GM21717 (cell line): ENCODE measurements around the gene MASP1.
"Not testable (repeated sequence)": the region's sequence is repeated elsewhere in the genome, so short reads cannot be mapped to it uniquely, and the experiment has no call there.

ENCODE experiments used
- ATAC-seq: cut with Tn5 transposase; IDR thresholded peaks from one replicate; pipeline ENCODE4 v1.9.1; 2021; ENCODE audit warnings: mild to moderate bottlenecking, moderate library complexity; ENCODE audit not compliant: unreplicated experiment

Gene MASP1

DNA sequence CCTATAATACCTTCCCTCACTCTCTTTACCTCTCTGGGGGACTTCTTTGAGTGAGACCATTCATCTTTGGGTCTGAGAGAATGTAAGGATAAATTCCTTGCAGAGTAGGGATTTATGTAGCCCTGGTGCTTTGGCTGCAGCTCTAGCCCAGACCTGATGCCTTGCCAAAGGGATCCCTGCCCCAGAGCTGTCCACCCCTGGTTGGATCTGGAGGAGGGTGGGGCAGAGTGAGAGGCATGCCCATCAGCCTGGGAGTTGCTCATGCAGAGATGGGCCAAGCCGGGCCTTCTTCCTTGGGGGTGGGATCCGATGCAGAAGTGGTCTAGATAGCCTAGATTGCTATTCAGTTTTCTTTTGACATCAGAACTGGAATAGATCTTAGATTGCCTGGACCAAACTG lies 62.8 kb downstream of the MASP1 start:
- no peak for ATAC-seq

DNA sequence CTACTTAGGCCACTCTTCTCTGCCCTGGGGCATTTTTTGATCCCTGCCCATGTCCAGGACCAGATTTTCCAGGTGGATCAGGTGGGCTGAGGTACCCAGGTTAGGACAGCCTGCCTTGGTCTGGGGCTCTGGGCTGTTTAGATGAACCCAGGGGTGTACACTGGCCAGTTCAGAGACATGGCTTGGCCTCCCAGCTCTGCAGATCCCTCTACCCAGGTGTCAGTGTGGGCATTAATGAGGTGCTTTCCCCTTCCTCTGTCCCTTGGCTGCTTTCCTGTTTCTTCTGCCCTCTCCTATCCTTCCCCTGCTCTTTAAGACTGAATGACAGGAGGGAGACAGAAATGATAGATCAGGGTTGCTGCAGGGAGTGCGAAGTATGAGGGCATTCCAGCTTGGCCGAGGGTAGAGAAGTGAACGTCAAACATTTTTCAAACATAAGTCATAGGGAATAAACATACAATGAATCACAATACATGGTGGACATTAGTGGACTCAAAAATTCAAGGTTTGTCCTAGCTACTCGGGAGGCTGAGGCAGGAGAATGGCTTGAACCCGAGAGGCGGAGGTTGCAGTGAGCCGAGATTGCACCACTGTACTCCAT lies 63.8 kb downstream of the MASP1 start:
- no peak for ATAC-seq

DNA sequence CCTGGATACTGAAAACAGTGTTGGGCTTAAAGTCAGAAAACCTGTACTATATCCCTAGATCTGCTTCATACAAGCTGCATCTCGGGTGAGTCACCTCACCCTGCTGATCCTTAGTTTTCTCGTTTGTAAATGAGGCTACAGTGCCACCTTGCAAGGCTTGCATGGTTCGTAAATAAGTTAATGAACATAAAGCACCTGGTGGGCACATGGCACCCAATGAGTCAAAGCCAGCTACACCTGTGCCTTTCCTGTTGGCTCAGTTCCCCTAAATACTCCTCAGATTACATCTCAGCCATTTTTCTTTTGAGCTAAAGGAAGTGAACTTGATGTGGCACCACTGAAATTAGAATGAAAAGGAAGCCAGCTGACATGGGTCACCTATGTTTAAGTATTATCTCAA lies 67.7 kb downstream of the MASP1 start:
- ATAC-seq = no peak

DNA sequence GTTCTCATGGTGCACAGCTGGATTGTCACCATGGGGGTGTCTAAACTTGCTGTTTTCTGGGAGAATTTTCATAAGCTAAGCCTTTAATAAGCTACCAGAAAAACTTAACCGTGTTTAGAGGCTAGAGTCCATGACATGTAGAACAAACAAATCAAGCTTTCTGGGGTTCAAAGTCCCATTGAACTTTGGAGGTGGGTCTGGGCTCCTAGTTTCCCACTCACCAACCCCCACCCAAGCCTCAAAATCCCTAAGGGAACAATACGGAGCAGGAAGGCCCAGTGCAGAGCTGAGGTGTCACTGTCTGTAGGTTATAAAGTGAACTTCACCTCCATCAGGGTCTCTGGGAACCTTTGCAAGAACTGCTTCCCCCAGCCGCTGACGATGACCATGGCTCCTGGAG lies 68.7 kb downstream of the MASP1 start:
- ATAC-seq = no peak

DNA sequence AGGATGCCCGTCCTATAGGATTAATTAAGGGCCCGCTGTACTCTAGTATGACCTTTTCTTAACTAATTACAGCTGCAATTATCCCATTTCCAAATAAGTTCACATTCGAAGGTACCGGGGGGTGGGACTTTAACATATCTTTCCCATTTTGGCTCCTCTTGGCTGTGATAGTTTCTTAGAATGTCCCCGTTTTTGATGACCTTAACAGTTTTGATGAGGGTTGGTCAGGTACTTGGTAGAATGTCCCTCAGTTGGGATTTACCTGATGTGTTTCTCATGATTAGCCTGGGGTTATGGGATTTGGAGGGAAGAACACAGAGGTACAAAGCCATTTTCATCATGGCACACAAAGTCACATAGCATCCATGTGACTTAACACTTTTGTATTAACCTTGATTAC lies 76.1 kb downstream of the MASP1 start:
- ATAC-seq = no peak

DNA sequence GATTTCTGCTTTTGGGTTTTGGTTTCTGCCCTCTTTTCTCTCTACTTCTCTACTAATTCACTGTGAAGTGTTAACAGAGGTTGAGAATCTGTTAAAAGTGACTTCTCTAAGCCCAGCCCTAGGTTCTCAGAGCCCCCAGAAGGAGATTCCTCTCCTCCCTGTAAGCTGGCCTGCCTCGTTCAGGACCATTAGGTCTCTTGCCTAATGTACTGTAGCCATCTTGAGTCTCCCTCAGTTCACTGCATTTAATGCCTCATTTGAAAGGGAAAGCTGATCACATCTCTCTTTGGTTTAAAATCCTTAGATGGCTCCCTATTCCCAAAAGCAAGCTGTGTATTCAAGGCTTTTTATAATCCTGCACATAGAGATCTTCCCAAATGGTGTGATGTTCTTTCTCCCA lies 77.9 kb downstream of the MASP1 start:
- no peak for ATAC-seq

DNA sequence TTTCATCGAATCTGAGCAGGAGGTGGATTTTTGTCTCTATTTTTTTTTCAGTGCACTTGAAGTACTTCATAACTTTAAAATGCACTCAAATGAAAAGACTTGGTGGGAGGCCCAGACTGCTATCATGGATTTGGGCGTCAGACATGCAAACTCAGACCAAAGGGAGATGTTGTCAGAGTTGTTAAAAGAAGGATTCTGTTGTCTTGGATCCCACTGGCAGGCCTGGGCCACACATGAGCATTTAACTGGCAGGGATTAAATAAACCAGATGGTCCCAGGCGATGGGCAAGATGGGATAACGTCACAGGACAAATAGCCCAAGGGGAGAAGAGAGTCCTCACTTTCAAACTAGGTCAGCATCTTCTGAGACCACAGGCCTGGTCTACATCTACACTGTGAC lies 78.8 kb downstream of the MASP1 start:
- ATAC-seq = no peak

DNA sequence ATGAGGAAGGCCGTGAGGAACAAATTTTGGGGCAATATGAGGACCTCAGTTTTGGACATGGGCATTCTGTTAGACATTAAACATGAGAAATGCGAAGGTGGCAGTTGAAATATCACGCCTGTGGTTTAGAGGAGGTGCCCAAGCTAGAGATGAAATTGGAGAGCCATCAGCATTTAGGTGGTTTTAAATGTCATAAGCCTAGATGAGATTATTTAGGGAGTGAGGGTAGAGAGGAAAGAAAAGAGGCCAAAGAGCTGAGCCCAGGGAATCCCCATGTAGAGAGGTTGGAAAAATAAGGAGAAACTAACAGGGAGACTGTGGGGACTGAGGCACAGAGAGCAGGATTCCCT lies 79.4 kb downstream of the MASP1 start:
- no peak for ATAC-seq

DNA sequence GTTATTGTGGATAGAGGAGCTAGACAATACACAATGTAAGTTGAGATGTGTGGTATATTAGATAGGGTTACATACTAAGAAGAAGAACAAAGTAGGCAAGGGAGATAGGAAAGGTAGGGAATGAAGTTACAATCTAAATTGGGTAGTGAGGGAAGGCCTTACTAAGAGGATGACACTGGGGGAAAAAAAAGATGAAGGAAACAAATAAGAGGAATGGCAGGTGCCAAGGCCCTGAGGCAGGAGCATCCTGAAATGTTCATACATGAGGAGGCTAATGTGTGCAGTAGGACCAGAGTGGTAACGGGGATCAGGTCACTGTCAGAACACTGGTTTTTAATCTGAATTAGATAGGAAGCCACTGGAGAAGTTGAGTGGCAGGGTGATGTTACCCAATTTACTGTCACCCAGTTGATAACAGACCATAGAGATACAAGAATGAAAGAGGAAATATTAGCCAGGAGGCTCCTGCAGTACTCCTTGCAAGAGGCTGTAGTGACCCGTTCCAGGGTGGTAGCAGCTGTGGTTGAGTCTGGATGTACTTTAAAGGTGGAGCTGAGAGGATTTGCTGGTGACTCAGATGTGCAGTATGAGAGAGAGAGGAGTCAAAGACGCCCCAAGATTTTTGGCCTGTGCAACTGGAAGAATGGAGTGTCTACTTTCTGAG lies 79.9 kb downstream of the MASP1 start:
- no peak for ATAC-seq

DNA sequence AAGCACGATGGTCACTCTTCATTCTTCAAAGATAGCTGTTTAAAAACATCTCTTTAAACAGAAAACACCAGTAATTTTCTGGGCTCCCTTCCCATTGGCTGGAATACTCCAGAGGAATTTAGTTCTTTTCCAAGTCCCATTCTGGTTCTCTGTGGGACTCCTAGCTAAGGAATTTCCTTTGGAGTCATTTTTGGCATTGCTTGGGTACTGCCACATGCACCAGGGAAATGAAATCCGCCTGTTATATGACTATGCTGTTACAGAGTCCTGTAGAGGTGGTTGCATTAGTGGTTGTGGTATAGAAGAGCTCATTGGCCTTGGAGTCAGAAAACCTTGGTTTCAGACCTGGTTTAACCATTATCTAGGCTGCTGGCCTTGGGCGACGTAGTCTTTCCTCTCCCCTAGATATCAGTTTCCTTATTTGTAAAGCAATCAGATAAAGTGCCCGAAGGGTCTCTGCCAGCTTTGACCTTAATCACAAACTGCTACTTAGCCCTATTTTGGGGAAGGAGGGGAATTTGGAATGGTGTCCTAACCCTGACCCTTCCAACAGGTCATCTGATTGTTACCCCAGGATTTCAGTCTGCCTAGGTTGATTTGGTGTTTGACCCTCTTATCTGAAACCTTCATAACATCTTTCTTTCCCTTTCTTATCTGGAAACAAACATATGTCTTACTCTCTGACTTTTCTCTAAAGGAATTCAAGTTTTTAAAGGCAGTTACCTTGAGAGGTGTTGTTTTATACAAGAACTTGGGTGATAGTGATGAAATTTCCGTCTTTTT lies 80.8 kb downstream of the MASP1 start:
- no peak for ATAC-seq

DNA sequence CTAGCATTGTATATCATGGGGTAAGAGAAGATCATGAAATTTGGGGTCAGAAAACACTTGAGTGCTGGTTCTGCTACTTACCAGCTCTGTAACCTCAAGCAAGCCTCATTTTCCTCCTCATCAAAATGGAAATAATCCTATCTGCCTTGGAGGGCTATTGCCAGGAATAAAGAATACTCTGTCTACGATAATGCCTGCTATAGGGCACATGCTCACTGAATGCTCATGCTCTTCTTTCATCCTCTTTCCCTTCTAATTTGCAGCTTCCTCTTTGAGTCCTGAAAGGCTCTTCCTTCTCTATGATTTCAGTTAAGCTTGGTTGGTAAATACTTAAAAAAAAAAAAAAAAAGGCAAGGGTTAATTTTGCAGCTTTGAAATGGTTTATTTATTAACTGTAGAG lies 81.4 kb downstream of the MASP1 start:
- ATAC-seq = no peak

DNA sequence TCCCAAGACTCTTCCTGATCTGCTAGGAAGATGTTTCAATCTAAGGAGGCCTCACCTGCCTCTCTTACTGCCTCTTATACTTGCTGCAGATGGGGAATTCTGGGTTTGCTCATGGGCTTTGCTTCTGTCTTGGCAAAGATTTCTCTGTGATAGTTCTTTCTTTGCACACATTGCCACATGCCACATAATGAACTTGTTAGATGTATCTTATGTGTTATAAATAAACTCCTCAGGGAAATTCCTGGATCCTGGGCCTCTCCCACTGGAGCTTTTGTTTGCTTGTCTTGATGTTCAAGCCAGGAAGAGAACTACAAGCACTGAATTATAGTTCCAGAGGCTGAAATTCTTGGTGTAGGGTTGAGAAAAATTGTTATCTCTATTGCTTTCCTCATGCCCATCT lies 82.0 kb downstream of the MASP1 start:
- no peak for ATAC-seq

DNA sequence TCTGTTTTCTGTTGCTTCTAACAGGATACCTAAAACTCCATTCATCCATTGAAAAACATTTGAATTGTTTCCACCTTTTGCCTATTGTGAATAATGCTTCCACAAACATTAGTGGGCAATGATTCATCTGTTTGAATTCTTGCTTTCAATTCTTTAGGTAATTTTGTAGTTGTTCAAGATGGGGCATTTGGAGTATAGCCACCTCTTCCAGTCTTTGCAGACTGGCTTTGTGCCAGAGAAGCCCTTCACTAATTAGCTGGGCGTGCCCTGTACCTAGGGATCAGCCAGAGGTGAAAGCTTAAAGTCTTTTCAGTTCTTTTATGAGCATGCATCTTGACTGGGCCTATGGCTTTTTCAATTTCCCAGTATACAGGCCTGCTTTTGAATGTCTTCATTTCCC lies 83.4 kb downstream of the MASP1 start:
- no peak for ATAC-seq

DNA sequence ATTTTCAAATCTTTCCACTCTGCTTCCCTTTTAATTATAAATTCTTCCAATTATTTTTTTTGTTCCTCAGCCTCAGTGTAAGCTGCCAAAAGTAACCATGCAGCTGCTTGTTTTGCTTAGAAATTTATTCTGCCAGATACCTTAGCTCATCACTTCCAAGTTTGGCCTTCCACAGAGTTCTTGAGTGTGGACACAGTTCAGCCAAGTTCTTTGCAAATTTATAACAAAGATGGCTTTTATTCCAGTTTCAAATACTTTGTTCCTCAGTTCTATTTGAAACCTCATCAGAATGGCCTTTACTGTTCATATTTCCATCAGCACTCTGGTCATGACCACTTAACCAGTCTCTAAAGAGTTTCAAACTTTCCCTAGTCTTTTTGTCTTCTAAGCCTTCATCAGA lies 83.9 kb downstream of the MASP1 start:
- ATAC-seq = no peak

DNA sequence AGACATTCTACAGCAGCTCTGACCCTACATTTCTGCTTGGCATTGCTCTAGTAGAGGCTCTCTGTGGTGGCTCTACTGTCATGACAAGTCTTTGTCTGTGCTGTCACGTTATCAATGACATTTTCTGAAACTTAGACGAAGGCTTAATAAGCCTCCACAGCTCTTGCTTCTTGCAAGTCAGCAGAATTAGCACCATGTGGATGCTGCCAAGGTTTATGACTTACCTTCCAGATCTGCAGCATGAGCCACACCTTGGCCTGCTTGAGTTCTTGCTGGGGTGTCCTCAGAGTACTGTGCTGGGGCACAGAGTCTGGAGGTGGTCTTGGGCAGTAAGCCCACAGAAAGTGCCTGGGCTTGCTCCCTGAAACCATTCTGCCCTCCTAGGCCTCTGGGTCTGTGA lies 84.5 kb downstream of the MASP1 start:
- ATAC-seq = no peak

DNA sequence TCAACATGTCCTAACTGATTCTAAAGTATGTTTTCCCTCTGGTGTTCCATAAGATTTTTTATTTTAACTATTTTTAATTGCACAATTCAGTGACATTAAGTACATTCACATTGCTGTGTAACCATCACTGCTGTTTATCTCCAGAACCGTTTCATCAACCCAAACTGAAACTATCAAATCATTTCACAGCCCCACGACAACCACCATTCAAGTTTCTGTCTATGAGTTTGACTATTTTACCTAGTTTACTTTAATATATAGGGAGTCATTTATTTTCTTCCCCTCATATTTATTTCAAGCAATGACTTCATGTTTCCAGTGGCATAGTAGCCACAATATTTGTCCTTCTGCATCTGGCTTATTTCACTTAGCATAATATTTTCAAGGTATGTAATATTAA lies 85.9 kb downstream of the MASP1 start:
- ATAC-seq = no peak

DNA sequence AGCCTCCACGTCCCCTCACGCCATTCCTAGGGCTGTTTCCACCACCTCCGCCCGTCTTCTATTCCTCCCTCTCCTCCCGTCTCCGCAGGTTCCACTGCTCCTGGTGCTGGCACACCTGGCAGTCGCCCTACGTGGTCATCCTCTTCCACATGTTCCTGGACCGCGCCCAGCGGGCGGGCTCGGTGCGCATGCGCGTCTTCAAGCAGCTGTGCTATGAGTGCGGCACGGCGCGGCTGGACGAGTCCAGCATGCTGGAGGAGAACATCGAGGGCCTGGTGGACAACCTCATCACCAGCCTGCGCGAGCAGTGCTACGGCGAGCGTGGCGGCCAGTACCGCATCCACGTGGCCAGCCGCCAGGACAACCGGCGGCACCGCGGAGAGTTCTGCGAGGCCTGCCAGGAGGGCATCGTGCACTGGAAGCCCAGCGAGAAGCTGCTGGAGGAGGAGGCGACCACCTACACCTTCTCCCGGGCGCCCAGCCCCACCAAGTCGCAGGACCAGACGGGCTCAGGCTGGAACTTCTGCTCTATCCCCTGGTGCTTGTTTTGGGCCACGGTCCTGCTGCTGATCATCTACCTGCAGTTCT lies 92.0 kb downstream of the MASP1 start:
- ATAC-seq = not testable (repeated sequence)

DNA sequence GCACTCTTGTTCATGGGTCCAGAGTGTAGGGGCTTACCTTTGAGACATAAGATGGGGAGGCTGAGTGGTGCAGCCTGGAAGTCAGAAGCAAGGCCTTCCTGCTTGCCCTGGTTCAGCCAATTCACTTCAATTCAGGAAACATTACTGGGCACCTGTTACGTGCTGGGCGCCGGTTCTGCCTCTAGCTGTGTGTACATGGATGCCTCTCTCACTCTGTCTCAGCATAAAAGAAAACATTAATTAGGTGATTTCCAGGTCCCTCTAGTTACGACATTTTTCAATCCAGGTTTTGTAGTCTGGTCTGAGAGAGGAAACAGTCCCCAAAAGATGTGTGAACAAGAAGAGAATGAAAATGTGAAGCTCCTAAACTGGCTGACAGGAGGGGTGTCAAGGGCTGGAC lies 93.0 kb downstream of the MASP1 start:
- ATAC-seq = no peak

DNA sequence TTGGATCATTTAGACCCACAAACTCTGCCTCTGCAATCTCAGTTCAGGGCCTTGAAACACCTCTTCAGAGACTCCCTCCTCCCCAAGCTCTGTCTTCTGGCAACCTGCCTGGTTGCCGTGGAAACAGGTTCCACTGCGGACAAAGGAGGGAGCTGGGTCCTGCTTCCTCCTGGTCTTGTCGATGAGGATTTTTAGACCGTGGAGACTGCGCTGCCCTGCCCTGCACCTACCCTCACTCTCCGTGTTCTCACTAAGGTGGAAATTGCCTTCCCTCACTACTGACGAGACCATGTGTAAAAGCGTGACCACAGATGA lies 94.2 kb downstream of the MASP1 start, which contains the start of gene RTP1:
Gene RTP1 (plus strand): TSS at position 152 of the 315 bp plus-strand sequence. CDS start 30 bp downstream, at position 182.
- ATAC-seq = no peak

DNA sequence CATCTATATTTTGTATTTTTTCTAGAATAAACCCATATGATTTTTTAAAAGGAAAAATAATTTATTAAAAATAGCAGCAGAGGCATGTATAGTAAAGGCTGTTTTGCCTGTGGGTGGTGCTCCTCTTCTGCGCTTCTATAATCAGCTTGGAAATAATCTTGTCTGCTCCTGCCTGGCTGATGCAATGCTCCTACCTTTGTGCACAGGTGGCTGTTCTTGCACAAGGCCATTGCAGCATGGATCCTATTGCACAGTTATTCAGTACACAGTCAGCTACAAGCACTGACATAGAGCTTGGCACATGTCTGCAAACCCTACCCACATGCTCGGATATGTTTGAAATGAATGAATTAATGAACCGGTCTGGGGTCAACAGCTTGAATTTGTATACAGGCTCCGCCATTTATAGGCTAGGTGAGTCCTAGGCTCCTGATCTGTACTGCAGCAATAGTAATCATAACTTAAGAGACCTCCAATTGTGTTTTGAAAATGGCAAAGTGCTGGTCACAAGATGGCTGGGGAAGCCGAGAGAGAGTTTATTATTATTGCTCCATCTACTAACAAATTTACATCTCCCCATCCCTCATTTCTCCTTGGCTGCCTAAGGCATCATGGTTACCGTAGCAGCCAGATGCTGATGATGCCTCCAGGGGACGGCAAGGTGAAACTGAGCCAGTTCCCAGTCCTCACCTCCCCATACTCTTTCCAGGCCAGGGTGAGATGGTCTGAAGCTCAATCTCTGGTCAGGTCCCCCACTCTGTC lies 94.8 kb downstream of the MASP1 start:
- ATAC-seq = no peak

DNA sequence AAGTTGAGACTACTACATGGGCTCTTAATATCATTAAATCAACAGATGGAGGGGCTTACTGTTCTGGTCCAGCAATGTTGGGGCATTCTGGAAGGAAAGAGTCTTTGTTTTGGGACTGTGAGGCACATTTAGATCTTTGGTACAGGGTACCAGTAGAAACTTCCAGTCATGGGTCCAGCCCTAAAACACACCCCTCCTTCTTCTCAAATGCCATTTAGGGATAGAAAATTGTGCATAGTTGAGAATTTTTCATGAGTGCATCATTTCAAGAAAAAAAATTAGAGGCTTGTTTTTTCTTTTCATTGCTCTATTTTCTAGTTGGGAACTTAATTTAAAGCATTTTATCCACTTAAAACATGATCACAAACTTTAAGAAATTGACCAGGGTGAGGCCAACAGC lies 98.4 kb downstream of the MASP1 start:
- no peak for ATAC-seq
